ENCODE measurements around the gene ACLY. TPM values are rescaled to one million over a fixed set of nuclear protein-coding genes. Genes with fewer than 3 reads are reported as not detected.
A peak's percentile ranks its signal among the peaks of the same experiment; 100 is the strongest.
"Not testable (repeated sequence)": the region's sequence is repeated elsewhere in the genome, so short reads cannot be mapped to it uniquely, and the experiment has no call there.

Gene ACLY
- total RNA-seq, 1 experiment from 2014 or later, result 231 TPM

- no peak for DNase-seq (ENCODE audit: low spot score)
These were observed 5.8 kb downstream of the ACLY start for GRCh38 chr17:41912925-41913324.

- peak; percentile 99 for DNase-seq (ENCODE audit: low spot score)
These were observed 7.9 kb downstream of the ACLY start for GRCh38 chr17:41910701-41911391.

GRCh38 chr17:41909088-41909487 is 9.7 kb downstream of the ACLY start:
- DNase-seq (ENCODE audit: low spot score), result no peak

GRCh38 chr17:41907633-41908539 is 10.9 kb downstream of the ACLY start:
- DNase-seq (ENCODE audit: low spot score), result peak; percentile 55

- DNase-seq (ENCODE audit: low spot score), result peak; percentile 98
These were observed 11.6 kb downstream of the ACLY start for GRCh38 chr17:41907185-41907556.

- DNase-seq (ENCODE audit: low spot score), result no peak
These were observed 12.1 kb downstream of the ACLY start for GRCh38 chr17:41906465-41907184.

GRCh38 chr17:41905172-41905571 is 13.6 kb downstream of the ACLY start:
- DNase-seq (ENCODE audit: low spot score), result no peak

- DNase-seq (ENCODE audit: low spot score), result no peak
These were observed 14.4 kb downstream of the ACLY start for GRCh38 chr17:41904242-41904841.

GRCh38 chr17:41901646-41902045 is 17.1 kb downstream of the ACLY start:
- DNase-seq (ENCODE audit: low spot score), result no peak

- DNase-seq (ENCODE audit: low spot score), result no peak
These were observed 22.0 kb downstream of the ACLY start for GRCh38 chr17:41896726-41897125.

GRCh38 chr17:41895617-41896016 is 23.1 kb downstream of the ACLY start:
- DNase-seq (ENCODE audit: low spot score), result no peak

GRCh38 chr17:41894791-41895331 is 23.9 kb downstream of the ACLY start:
- peak; percentile 57 for DNase-seq (ENCODE audit: low spot score)

- DNase-seq (ENCODE audit: low spot score), result no peak
These were observed 25.4 kb downstream of the ACLY start for GRCh38 chr17:41893384-41893783.

- DNase-seq (ENCODE audit: low spot score), result no peak
These were observed 26.8 kb downstream of the ACLY start for GRCh38 chr17:41892021-41892376.

- no peak for DNase-seq (ENCODE audit: low spot score)
These were observed 27.4 kb downstream of the ACLY start for GRCh38 chr17:41891135-41892020.

GRCh38 chr17:41888332-41888965 is 30.3 kb downstream of the ACLY start:
- DNase-seq (ENCODE audit: low spot score), result no peak

- no peak for DNase-seq (ENCODE audit: low spot score)
These were observed 33.0 kb downstream of the ACLY start for GRCh38 chr17:41885733-41886132.

GRCh38 chr17:41882756-41883155 is 36.0 kb downstream of the ACLY start:
- DNase-seq (ENCODE audit: low spot score), result no peak

GRCh38 chr17:41880130-41880529 is 38.6 kb downstream of the ACLY start:
- no peak for DNase-seq (ENCODE audit: low spot score)

- DNase-seq (ENCODE audit: low spot score), result not testable (repeated sequence)
These were observed 44.5 kb downstream of the ACLY start for GRCh38 chr17:41874293-41874670.
